LNCAP (cell line): ENCODE data around the gene SPTSSA.

ENCODE experiments used
- TF ChIP-seq, protein P1 (sequence below): fragments of 450-650 bp; IDR thresholded peaks from 2 replicates; pipeline ENCODE4 v1.5.1; 2017; ENCODE audit warnings: mild to moderate bottlenecking

Gene SPTSSA

DNA sequence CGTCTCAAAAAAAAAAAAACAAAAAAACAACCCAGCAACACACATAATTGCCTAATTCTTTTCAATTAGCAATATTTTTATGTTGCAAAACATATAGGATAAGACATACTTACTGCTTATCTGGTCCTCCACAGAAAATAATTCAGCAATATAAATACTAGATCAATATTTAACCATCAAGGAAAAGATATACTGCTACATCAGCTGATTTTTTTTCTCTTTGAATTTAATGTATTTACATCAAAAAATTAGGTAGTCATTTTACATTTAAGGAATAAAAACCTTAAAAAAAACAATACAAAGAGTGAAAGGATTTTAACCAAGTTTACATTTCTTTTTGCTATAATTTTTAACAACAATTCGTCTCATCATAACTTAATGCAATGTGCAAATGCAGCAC, 28.1 kb downstream of the SPTSSA start:
- TF ChIP-seq, protein P1, sequence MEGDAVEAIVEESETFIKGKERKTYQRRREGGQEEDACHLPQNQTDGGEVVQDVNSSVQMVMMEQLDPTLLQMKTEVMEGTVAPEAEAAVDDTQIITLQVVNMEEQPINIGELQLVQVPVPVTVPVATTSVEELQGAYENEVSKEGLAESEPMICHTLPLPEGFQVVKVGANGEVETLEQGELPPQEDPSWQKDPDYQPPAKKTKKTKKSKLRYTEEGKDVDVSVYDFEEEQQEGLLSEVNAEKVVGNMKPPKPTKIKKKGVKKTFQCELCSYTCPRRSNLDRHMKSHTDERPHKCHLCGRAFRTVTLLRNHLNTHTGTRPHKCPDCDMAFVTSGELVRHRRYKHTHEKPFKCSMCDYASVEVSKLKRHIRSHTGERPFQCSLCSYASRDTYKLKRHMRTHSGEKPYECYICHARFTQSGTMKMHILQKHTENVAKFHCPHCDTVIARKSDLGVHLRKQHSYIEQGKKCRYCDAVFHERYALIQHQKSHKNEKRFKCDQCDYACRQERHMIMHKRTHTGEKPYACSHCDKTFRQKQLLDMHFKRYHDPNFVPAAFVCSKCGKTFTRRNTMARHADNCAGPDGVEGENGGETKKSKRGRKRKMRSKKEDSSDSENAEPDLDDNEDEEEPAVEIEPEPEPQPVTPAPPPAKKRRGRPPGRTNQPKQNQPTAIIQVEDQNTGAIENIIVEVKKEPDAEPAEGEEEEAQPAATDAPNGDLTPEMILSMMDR: no peak

DNA sequence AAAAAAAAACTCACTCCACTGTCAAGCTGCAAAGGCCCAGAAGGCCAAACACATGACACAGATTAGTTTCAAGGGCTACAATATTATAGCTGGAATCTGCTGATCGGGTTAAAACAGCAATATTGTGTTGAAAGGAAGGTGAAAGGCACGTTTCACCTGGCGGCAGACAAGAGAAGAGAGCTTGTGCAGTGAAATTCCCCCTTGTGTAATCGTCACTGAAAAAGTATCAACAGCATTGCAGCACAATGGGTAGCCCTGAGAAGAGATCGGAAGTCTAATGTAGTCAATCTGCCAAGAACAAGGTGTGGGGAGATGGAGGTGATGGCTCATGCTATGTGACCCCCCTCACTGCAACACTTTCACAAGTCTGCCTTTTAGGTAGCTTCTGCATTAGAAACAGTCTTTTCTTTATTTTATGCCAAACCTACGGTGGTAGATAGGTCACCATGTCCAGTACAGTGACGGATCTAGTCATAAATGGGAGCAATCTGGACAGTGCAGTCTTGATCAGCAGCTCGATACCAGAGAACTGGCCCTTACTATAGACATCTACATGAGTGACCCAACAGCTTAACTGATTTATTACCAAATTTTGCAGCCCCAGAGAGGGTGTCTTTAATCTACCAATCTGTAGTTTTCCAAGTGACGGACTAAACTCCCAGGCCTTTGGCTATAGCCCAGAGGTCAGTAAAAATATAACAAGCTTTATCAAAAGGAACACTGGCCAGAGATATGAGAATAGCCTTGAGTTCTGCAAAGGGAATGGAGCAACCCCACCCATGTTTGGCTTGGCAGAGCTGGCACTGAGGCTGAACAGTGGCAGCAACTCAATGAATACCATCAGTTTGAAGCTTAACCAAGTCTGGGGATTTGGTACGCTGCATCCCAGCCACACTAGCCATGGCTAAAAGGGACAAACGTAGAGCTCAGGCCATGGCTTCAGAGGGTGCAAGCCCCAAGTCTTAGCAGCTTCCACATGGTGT, 35.4 kb downstream of the SPTSSA start:
- TF ChIP-seq, protein P1: no peak

DNA sequence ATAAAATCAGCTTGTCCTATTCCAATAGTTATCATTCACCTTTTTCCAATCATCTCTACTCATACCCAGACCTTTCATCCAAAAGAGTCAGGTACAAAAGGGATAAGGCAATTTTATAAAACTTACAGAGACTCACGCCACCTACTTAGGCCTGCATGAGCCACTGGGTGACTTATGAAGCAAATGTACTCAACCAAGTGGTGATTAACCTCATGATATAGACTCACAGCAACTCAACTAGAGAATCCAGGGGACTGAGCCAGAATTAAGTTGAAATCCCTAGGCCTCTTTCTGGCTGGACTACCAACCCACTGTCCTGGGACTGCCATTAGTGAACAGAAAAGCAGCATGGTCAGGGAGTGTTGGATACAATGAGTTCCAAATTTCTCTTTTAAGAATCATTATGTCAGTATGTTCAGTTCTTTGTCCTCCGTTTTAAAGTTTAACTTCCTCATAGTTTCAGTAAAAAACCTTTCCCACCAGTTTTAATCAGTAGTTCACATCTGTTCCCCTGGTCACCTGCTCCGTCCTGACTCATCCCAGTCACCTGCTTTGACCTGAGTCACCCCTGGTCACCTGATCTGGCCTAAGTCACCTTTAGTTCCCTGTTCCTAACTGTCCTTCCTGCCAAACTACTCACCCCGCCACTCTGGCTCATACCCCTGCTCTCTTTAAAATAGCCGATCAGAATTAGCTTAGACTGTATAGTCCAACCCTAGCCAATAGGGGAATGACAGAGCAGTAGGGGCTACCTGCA, 36.8 kb downstream of the SPTSSA start:
- TF ChIP-seq, protein P1: no peak

DNA sequence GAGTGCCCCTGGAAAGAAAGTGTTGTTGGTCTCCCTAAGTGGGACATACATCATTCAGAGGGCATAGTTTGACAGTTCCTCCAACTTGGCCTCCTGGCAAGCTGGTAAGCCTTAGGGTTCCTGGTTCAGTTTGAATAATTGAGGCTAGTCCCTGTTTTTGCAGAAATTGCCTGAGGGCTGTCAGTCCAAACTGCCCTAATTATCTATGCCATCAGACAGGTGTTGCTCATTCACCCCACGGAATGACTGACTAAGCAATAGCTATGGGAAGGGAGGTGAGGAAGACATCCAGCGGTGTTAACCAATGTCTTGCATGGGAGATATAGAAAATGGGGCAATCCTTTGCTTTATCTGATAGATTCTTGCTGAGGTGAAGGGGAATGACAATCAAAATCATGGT, 37.6 kb downstream of the SPTSSA start:
- TF ChIP-seq, protein P1: no peak

DNA sequence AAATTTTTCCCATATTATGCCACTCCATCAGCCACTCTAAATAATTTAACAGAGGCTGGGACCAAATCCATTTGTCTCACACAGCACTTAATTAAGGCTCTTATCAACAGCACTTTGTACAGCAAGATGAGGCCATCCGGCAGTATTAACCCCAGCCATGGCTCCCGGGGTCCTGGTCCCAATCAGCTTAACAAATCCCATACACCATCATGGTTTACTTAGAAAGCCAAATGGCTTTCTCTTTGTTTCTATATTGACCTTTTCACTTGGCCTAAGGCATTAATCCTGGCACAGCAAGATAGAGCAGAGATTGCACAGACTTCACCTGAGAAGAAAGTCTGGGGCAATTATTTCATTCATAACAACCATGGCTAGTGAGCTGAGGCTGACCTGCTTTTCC, 38.6 kb downstream of the SPTSSA start:
- TF ChIP-seq, protein P1: no peak

DNA sequence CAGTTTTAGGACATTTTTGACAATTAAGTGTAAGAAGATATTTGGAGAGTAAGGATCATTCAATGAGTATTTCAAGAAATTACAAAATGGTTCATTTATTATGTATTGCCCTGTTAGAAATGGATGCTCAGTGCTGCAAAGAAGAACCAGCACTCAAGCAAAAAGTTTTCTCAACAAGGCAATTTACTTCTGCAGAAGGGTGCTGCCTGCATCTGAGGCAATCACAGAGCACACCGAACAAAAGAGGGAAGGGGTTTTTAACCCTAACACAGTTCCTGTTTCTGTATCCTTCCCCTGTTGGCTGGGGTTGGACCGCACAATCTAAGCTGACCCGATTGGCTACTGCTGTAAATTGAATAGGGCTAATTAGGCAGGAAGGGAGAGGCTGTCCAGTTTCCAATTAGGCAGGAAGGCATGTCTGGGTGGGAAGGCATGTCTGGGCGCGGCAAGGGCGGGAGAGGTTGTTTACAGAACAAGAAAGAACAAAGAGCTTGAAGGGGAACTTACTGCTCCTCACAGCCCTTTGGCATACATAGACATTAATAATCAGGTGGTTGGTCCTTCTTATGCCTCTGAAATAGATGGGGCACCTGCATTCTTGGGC, 41.4 kb downstream of the SPTSSA start:
- TF ChIP-seq, protein P1: no peak

DNA sequence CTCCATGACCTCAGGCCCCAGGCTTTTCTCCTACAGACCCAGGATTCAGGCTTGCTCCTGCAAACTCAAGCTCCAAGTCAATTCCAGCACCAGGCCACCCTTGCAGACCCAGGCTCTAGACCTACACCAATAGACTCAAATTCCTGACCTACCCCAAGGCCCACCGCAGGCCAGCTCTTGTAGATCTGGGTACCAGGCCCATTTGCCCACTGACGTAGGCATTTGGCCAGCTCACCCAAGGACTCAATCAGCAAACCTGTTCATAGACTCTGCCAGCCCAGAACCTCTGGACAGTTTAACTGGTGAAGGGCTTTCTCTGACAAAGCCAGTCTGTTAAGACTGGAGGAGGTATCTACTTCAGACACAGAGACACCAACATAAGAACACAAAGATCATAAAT, 52.3 kb downstream of the SPTSSA start:
- TF ChIP-seq, protein P1: no peak
